Measurements from ENCODE around the gene ZMYM2. TPM values are rescaled to one million over a fixed set of nuclear protein-coding genes. Genes with fewer than 3 reads are reported as not detected.

Gene ZMYM2
- total RNA-seq, 6 donors from 2014 or later, result 36.8 to 101 (median 59.4) TPM

DNA sequence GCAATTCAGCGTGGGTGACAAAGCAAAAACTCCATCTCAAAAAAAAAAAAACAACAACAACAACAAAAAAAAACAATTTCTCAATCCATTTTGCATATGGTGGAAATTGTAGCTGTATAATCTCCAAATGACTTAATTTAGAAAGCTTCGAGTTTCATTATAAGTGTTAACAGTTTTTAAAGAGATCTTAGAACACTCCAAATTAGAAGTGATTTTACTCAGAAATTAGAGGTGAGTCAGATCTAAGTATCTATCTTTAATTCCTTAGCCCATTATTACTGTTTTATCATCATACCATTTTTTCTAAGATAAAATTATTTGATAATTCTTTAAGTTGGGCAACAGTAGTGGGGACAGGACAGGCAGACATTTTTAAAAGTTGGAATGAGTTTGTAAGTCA is 60.5 kb downstream of the ZMYM2 start:
- ATAC-seq (ENCODE audit: low FRiP score in 2 of 2), result no peak
- 75 to 88% methylated on average over 2 of the region's 2 CpGs for WGBS, 2 donors
- H3K27me3 ChIP-seq, result no peaks in the 10 kb centered on the region
- H3K9me3 ChIP-seq, result peaks cover 6 to 17% (median 16%) of the 10 kb centered on the region in 4 donors
- no peak for DNase-seq
- H3K4me3 ChIP-seq, result no peak overlapping the region
- no peaks in the 10 kb centered on the region for H3K4me1 ChIP-seq
- H3K27ac ChIP-seq, result no peak overlapping the region
- no peak for TF ChIP-seq POLR2A (IDR thresholded peaks at IDR 0.05)
- TF ChIP-seq, protein P1, sequence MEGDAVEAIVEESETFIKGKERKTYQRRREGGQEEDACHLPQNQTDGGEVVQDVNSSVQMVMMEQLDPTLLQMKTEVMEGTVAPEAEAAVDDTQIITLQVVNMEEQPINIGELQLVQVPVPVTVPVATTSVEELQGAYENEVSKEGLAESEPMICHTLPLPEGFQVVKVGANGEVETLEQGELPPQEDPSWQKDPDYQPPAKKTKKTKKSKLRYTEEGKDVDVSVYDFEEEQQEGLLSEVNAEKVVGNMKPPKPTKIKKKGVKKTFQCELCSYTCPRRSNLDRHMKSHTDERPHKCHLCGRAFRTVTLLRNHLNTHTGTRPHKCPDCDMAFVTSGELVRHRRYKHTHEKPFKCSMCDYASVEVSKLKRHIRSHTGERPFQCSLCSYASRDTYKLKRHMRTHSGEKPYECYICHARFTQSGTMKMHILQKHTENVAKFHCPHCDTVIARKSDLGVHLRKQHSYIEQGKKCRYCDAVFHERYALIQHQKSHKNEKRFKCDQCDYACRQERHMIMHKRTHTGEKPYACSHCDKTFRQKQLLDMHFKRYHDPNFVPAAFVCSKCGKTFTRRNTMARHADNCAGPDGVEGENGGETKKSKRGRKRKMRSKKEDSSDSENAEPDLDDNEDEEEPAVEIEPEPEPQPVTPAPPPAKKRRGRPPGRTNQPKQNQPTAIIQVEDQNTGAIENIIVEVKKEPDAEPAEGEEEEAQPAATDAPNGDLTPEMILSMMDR (IDR thresholded peaks at IDR 0.05), result no peak
- no peak for TF ChIP-seq POLR2AphosphoS5 (IDR thresholded peaks at IDR 0.05)
- TF ChIP-seq EP300 (IDR thresholded peaks at IDR 0.05), result no peak
- peaks cover 5 to 41% (median 13%) of the 10 kb centered on the region in 4 donors for H3K36me3 ChIP-seq

DNA sequence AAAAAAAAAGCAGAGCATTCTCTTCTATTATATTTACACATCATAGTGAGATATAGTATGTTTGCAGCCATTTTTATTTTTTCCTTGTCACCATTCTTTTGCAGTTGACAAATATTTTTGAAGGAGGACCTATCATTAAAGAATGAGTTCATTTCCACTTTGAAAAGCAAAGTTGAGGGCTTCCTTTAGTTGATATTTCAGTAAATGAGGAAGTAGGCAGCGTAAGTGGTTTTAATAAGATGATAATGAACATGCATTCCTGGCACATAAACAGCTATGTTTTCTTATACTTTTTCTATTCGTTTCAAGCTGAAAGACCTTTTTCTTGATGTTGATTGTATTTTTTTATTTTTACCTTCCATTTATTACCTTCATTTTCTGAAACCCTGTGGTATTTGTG is 66.2 kb downstream of the ZMYM2 start:
- 61% methylated on average over 2 of the region's 2 CpGs for WGBS, 2 donors
- no peak for ATAC-seq (ENCODE audit: low FRiP score in 2 of 2)
- Histone ChIP-seq H3K27ac (no peak overlapping the region), H3K36me3 (peaks cover 5 to 58% (median 14%) of the 10 kb centered on the region in 4 donors), H3K4me1 (no peaks in the 10 kb centered on the region), H3K9me3 (no peaks in the 10 kb centered on the region), H3K27me3 (no peaks in the 10 kb centered on the region), H3K4me3 (no peak overlapping the region)
- DNase-seq, result no peak
- no peak for TF ChIP-seq POLR2AphosphoS5 (IDR thresholded peaks at IDR 0.05)
- TF ChIP-seq POLR2A (IDR thresholded peaks at IDR 0.05), result no peak
- TF ChIP-seq, protein P1 (IDR thresholded peaks at IDR 0.05), result no peak
- TF ChIP-seq EP300 (IDR thresholded peaks at IDR 0.05), result no peak

DNA sequence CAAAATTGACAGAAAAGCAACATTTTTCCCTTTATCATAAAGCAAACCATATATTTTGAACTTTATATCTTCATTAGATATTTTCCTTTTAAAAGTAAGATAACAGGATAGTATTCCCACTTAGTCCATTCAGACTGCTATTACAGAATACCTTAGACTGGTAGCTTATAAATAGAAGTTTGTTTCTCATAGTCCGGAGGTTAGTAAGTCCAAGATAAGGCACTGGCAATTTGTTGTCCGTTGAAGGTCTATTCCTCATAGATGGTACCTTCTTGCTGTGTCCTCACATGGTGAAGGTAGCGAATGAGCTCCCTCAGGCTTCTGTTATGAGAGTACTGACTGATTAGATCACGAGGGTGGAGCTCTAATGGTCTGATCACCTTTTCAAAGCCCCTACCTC is 70.4 kb downstream of the ZMYM2 start:
- TF ChIP-seq EP300 (IDR thresholded peaks at IDR 0.05) (no peak), POLR2AphosphoS5 (IDR thresholded peaks at IDR 0.05) (no peak), POLR2A (IDR thresholded peaks at IDR 0.05) (no peak)
- TF ChIP-seq, protein P1 (IDR thresholded peaks at IDR 0.05), result no peak
- WGBS, 2 donors, result 90 to 96% methylated on average over 4 of the region's 4 CpGs
- H3K27me3 ChIP-seq, result no peaks in the 10 kb centered on the region

DNA sequence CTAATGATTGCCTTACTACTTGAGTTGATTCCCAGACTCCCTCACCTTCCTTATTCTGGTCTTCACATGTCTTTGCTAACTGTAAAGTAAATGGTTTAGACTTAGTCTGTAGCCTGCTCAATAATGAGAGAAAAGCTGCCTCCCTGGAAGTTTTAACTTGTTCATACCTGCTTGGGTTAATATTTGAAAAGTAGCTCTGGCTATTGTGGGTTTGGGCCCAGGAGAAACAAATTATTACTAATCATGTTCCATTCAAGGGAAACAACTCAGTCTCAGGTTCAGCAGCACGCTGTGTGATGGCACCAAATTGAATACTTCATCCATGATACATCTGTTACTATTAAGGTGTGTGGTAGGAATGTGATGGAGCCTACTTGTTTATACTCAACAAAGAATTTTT is 75.0 kb downstream of the ZMYM2 start:
- 95% methylated on average over 1 of the region's 1 CpG for WGBS, 2 donors
- Histone ChIP-seq H3K4me3 (no peak overlapping the region), H3K27ac (no peak overlapping the region), H3K9me3 (no peaks in the 10 kb centered on the region), H3K27me3 (no peaks in the 10 kb centered on the region), H3K36me3 (peaks cover 3 to 79% (median 33%) of the 10 kb centered on the region in 4 donors), H3K4me1 (no peaks in the 10 kb centered on the region)
- ATAC-seq (ENCODE audit: low FRiP score in 2 of 2) (no peak), DNase-seq (no peak)
- TF ChIP-seq POLR2A (IDR thresholded peaks at IDR 0.05), result no peak

More for the DNA sequence above, 70.4 kb downstream of the ZMYM2 start:
- Histone ChIP-seq H3K36me3 (peaks cover 0 to 77% (median 25%) of the 10 kb centered on the region in 4 donors), H3K4me1 (no peaks in the 10 kb centered on the region), H3K27ac (no peak overlapping the region), H3K4me3 (no peak overlapping the region), H3K9me3 (no peaks in the 10 kb centered on the region)
- DNase-seq (no peak), ATAC-seq (ENCODE audit: low FRiP score in 2 of 2) (no peak)

DNA sequence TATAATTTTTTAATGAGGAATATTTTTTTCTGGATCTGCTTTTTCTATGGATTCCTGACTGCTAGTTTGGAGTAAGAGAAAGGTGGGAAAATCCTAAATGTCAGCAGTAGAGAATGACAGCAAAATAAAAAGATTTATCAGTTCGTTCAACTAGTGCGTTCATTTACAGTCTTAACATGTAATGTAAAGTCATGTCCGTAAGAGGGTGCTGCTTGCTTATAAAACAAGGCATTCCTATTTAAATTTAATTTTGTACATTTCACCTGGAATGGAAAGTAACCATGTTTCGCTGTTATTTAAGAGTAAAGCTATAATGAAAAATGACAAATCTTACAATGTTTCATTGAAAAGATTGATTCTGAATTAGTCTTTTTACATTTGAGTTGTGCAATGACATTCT is 76.6 kb downstream of the ZMYM2 start:
- no peaks in the 10 kb centered on the region for H3K9me3 ChIP-seq
- ATAC-seq (ENCODE audit: low FRiP score in 2 of 2), result no peak
- 87 to 90% methylated on average over 4 of the region's 4 CpGs for WGBS, 2 donors
- no peaks in the 10 kb centered on the region for H3K4me1 ChIP-seq
- no peak overlapping the region for H3K27ac ChIP-seq
- no peak for TF ChIP-seq EP300 (IDR thresholded peaks at IDR 0.05)
- no peak for TF ChIP-seq POLR2AphosphoS5 (IDR thresholded peaks at IDR 0.05)
- TF ChIP-seq, protein P1 (IDR thresholded peaks at IDR 0.05), result no peak
- TF ChIP-seq POLR2A (IDR thresholded peaks at IDR 0.05), result no peak
- no peak for DNase-seq
- no peaks in the 10 kb centered on the region for H3K27me3 ChIP-seq
- H3K36me3 ChIP-seq, result peaks cover 3 to 73% (median 33%) of the 10 kb centered on the region in 4 donors
- H3K4me3 ChIP-seq, result no peak overlapping the region

Measured in upper lobe of left lung (tissue), 6 donors.